Lung (tissue), 12 donors: ENCODE data around the gene ENHO. TPM values are rescaled to one million over a fixed set of nuclear protein-coding genes. Genes with fewer than 3 reads are reported as not detected.

Source experiments
- ATAC-seq: fragments of 200-7000 bp; cut with Tn5 transposase; one replicate; pipeline ENCODE4 v1.9.1; 2020; ENCODE audit warnings: moderate number of reproducible peaks; ENCODE audit not compliant: insufficient read depth, low FRiP score
- DNase-seq, 3 donors: peaks; one replicate each; pipeline ENCODE4 v3.0.0-alpha.2; 2013 to 2017
- H3K27ac ChIP-seq, 2 donors: one replicate each; pipeline ENCODE4 v1.5.1; 2013; ENCODE audit warnings: mild to moderate bottlenecking in 2 of 2, moderate library complexity in 2 of 2, control low read depth in 1 of 2, inconsistent platforms in 1 of 2, low read depth in 1 of 2, low read length in 1 of 2
- H3K27me3 ChIP-seq, 3 donors: one replicate each; pipeline ENCODE4 v1.5.1; 2013; ENCODE audit warnings: low read length in 2 of 3; ENCODE audit not compliant: control insufficient read depth in 3 of 3, insufficient read depth in 3 of 3
- H3K36me3 ChIP-seq, 4 donors: one replicate each; pipeline ENCODE4 v1.5.1; 2013; ENCODE audit warnings: low read length in 4 of 4, mild to moderate bottlenecking in 1 of 4, moderate library complexity in 1 of 4; ENCODE audit not compliant: control insufficient read depth in 4 of 4, insufficient read depth in 4 of 4
- H3K4me1 ChIP-seq, 5 donors: one replicate each; pipeline ENCODE4 v1.5.1; 2013; ENCODE audit warnings: low read length in 5 of 5, mild to moderate bottlenecking in 2 of 5, moderate library complexity in 1 of 5; ENCODE audit not compliant: control insufficient read depth in 5 of 5, insufficient read depth in 5 of 5
- H3K4me3 ChIP-seq: one replicate; pipeline ENCODE4 v1.5.1; 2013; ENCODE audit warnings: mild to moderate bottlenecking, control low read depth, moderate library complexity
- H3K9ac ChIP-seq, 2 donors: one replicate each; pipeline ENCODE4 v1.5.1; 2013; ENCODE audit warnings: low read length in 2 of 2, control low read depth in 1 of 2; ENCODE audit not compliant: insufficient read depth in 1 of 2
- H3K9me3 ChIP-seq, 4 donors: one replicate each; pipeline ENCODE4 v1.5.1; 2013; ENCODE audit warnings: low read length in 3 of 4, mild to moderate bottlenecking in 1 of 4, moderate library complexity in 1 of 4; ENCODE audit not compliant: control insufficient read depth in 4 of 4, insufficient read depth in 3 of 4
- CTCF ChIP-seq: IDR thresholded peaks from 2 replicates; pipeline ENCODE4 v1.5.1; 2012; ENCODE audit warnings: mild to moderate bottlenecking; ENCODE audit errors: control extremely low read depth, extremely low read depth
- WGBS, 2 donors: extraction: QIAGEN DNeasy Blood & Tissue Kit; methylation state at CpG; one replicate each; pipeline ENCODE4 v1.1.7; 2013; 5-methylcytosine and 5-hydroxymethylcytosine counted together
- polyA plus RNA-seq, 2 donors: library from polyadenylated mRNA; stranded (reverse); fragments of 200-250 nt; gene quantifications; one replicate each; pipeline ENCODE4 v1.2.1, GENCODE V29; 2013
- total RNA-seq, 2 donors: library from RNA; depleted of rRNA in 1 of 2; stranded (reverse); fragments of >200 nt in 1 of 2; gene quantifications; one replicate each; pipeline ENCODE4 v1.2.1, GENCODE V29; 2014 to 2021
- donor health status: control.
- donor health status: control.
- donor health status: Bipolar disorder and iron deficiency.
- donor health status: healthy.
- donor health status: DM: yes; HTN: yes; CAD: no.

Gene ENHO
- total and polyA plus RNA-seq, 4 donors, result 0.29 to 1.4 (median 0.70) TPM

GRCh38 chr9:34496149-34496712 is 26.6 kb downstream of the ENHO start:
- Histone ChIP-seq H3K4me1 (peaks cover 0 to 3% (median 0%) of the 10 kb centered on the region in 5 donors), H3K27me3 (peaks cover 0 to 4% (median 0%) of the 10 kb centered on the region in 3 donors), H3K9ac (no peak overlapping the region), H3K36me3 (no peaks in the 10 kb centered on the region), H3K9me3 (no peaks in the 10 kb centered on the region), H3K27ac (no peak overlapping the region), H3K4me3 (no peak overlapping the region)
- ATAC-seq, result no peak
- DNase-seq, result no peak
- WGBS, 2 donors, result 78 to 79% methylated on average over 6 of the region's 6 CpGs
- no peak for TF ChIP-seq CTCF

- no peaks in the 10 kb centered on the region for H3K36me3 ChIP-seq
- TF ChIP-seq CTCF, result no peak
- WGBS, 2 donors, result 31 to 33% methylated on average over 8 of the region's 8 CpGs
- H3K9me3 ChIP-seq, result no peaks in the 10 kb centered on the region
- ATAC-seq (no peak), DNase-seq (peak; percentile 63 to 78 (median 68))
- H3K4me3 ChIP-seq, result no peak overlapping the region
- H3K27me3 ChIP-seq, result no peaks in the 10 kb centered on the region
- no peaks in the 10 kb centered on the region for H3K4me1 ChIP-seq
- no peak overlapping the region for H3K27ac ChIP-seq
- no peak overlapping the region for H3K9ac ChIP-seq
Measured at GRCh38 chr9:34493972-34494535, 28.7 kb downstream of the ENHO start.

GRCh38 chr9:34492051-34492450 is 30.7 kb downstream of the ENHO start:
- no peak for DNase-seq
- no peak overlapping the region for H3K27ac ChIP-seq
- no peaks in the 10 kb centered on the region for H3K36me3 ChIP-seq
- H3K9me3 ChIP-seq, result no peaks in the 10 kb centered on the region
- TF ChIP-seq CTCF, result no peak
- WGBS, 2 donors, result 29 to 31% methylated on average over 2 of the region's 2 CpGs
- peaks cover 0 to 3% (median 0%) of the 10 kb centered on the region in 3 donors for H3K27me3 ChIP-seq
- H3K4me1 ChIP-seq, result no peaks in the 10 kb centered on the region
- no peak for ATAC-seq
- no peak overlapping the region for H3K9ac ChIP-seq
- H3K4me3 ChIP-seq, result no peak overlapping the region
